GM23338 (cell line): ENCODE measurements around the gene TOR1AIP2. TPM values are rescaled to one million over a fixed set of nuclear protein-coding genes. Genes with fewer than 3 reads are reported as not detected.

ENCODE experiments used
- ATAC-seq: fragments of 200-7000 bp; cut with Tn5 transposase; 3 replicates; pipeline ENCODE4 v1.9.1; 2020
- DNase-seq: peaks from one replicate; pipeline ENCODE4 v3.0.0-alpha.2; 2015; ENCODE audit warnings: low spot score
- H2AFZ ChIP-seq: fragments of 200-600 bp; sonication (generic); 2 replicates; pipeline ENCODE4 v1.8.0; 2016; ENCODE audit warnings: antibody characterized with exemption, mild to moderate bottlenecking, moderate library complexity
- H3F3A ChIP-seq: fragments of 200-600 bp; sonication (generic); replicated peaks from 2 replicates; pipeline ENCODE4 v1.8.0; 2017; ENCODE audit warnings: antibody characterized with exemption, mixed run types, low read depth
- H3K27ac ChIP-seq: fragments of 200-600 bp; sonication (generic); 2 replicates; pipeline ENCODE4 v1.6.1; 2016; ENCODE audit warnings: low read depth
- H3K27me3 ChIP-seq: fragments of 200-600 bp; sonication (generic); 2 replicates; pipeline ENCODE4 v1.8.0; 2016; ENCODE audit warnings: mild to moderate bottlenecking, mixed run types, moderate library complexity; ENCODE audit not compliant: insufficient read depth
- H3K36me3 ChIP-seq: fragments of 200-600 bp; sonication (generic); 2 replicates; pipeline ENCODE4 v1.8.0; 2016; ENCODE audit warnings: mild to moderate bottlenecking; ENCODE audit not compliant: insufficient read depth
- H3K4me1 ChIP-seq: fragments of 200-600 bp; sonication (generic); 2 replicates; pipeline ENCODE4 v1.8.0; 2016; ENCODE audit warnings: mild to moderate bottlenecking, moderate library complexity; ENCODE audit not compliant: insufficient read depth
- H3K4me2 ChIP-seq: fragments of 200-600 bp; sonication (generic); 2 replicates; pipeline ENCODE4 v1.7.1; 2017; ENCODE audit warnings: mixed run types
- H3K4me3 ChIP-seq: fragments of 200-600 bp; sonication (generic); 2 replicates; pipeline ENCODE4 v1.6.1; 2016; ENCODE audit warnings: mixed run types
- H3K79me2 ChIP-seq: fragments of 200-600 bp; sonication (generic); replicated peaks from 2 replicates; pipeline ENCODE4 v1.8.0; 2017; ENCODE audit warnings: mild to moderate bottlenecking; ENCODE audit not compliant: insufficient read depth
- H3K9me2 ChIP-seq: fragments of 200-600 bp; sonication (generic); 2 replicates; pipeline ENCODE4 v1.8.0; 2017; ENCODE audit not compliant: insufficient read depth
- H4K20me1 ChIP-seq: fragments of 200-600 bp; sonication (generic); replicated peaks from 2 replicates; pipeline ENCODE4 v1.8.0; 2017; ENCODE audit warnings: mild to moderate bottlenecking; ENCODE audit not compliant: insufficient read depth
- H3K27ac Mint-ChIP-seq: 2 replicates; pipeline ENCODE4 v1.8.0; 2020; ENCODE audit warnings: inconsistent platforms, mild to moderate bottlenecking, moderate library complexity, mixed read lengths
- H3K27me3 Mint-ChIP-seq: 3 replicates; pipeline ENCODE4 v1.8.0; 2022; ENCODE audit warnings: low read depth, mild to moderate bottlenecking, moderate library complexity, mixed read lengths, inconsistent platforms; ENCODE audit not compliant: insufficient read depth, poor library complexity
- H3K36me3 Mint-ChIP-seq: 3 replicates; pipeline ENCODE4 v1.8.0; 2021; ENCODE audit warnings: low read depth, mild to moderate bottlenecking, inconsistent platforms, moderate library complexity, mixed read lengths
- H3K4me1 Mint-ChIP-seq: 3 replicates; pipeline ENCODE4 v1.8.0; 2020; ENCODE audit warnings: mild to moderate bottlenecking, inconsistent platforms, mixed read lengths
- H3K4me3 Mint-ChIP-seq: 3 replicates; pipeline ENCODE4 v1.8.0; 2021; ENCODE audit warnings: moderate library complexity, mild to moderate bottlenecking, inconsistent platforms, mixed read lengths
- H3K9me3 Mint-ChIP-seq: 3 replicates; pipeline ENCODE4 v1.8.0; 2020; ENCODE audit warnings: moderate library complexity, mild to moderate bottlenecking, inconsistent platforms, mixed read lengths
- CREB1 ChIP-seq: fragments of 250-450 bp; sonication (Bioruptor Pico); IDR thresholded peaks from 2 replicates; pipeline ENCODE4 v1.5.0; 2020; ENCODE audit warnings: low read depth, mild to moderate bottlenecking, moderate library complexity
- CTCF ChIP-seq, 2 experiments: fragments of 200-600 bp in 1 of 2; sonication (generic) in 1 of 2; conservative IDR thresholded peaks; 2 replicates each; pipeline versions ENCODE4 v1.5.1 to v1.6.1; 2016 to 2017; ENCODE audit warnings: antibody characterized with exemption in 2 of 2, low read depth in 2 of 2, mild to moderate bottlenecking in 2 of 2, moderate library complexity in 1 of 2
- ETS1 ChIP-seq: IDR thresholded peaks from 2 replicates; pipeline ENCODE4 v1.6.1; 2016; ENCODE audit warnings: antibody characterized with exemption
- EZH2 ChIP-seq: fragments of 200-600 bp; sonication (generic); IDR thresholded peaks from one replicate; pipeline ENCODE4 v1.8.0; 2017; ENCODE audit warnings: antibody characterized with exemption, mild to moderate bottlenecking, low read depth; ENCODE audit not compliant: unreplicated experiment
- EZH2phosphoT487 ChIP-seq: fragments of 200-600 bp; sonication (generic); IDR thresholded peaks from one replicate; pipeline ENCODE4 v1.8.1; 2018; ENCODE audit warnings: antibody characterized with exemption; ENCODE audit not compliant: unreplicated experiment
- NANOG ChIP-seq: IDR thresholded peaks from 2 replicates; pipeline ENCODE4 v1.6.1; 2016; ENCODE audit warnings: antibody characterized with exemption, borderline replicate concordance
- POLR2AphosphoS5 ChIP-seq: IDR thresholded peaks from 2 replicates; pipeline ENCODE4 v1.6.1; 2016; ENCODE audit warnings: antibody characterized with exemption, low read depth
- REST ChIP-seq: IDR thresholded peaks from one replicate; pipeline ENCODE4 v1.6.1; 2018; ENCODE audit warnings: antibody characterized with exemption; ENCODE audit not compliant: unreplicated experiment
- STAT1 ChIP-seq: IDR thresholded peaks from one replicate; pipeline ENCODE4 v1.6.1; 2016; ENCODE audit warnings: antibody characterized with exemption; ENCODE audit not compliant: unreplicated experiment
- ZNF462 ChIP-seq: fragments of 250-450 bp; sonication (Bioruptor Pico); IDR thresholded peaks from 2 replicates; pipeline ENCODE4 v1.5.0; 2020; ENCODE audit warnings: mild to moderate bottlenecking, moderate library complexity
- polyA plus RNA-seq: library from polyadenylated mRNA; unstranded; fragments of >200 nt; fragmentation: Nextera tagmentation; extraction: Ambion mirVana; gene quantifications from 2 replicates; pipeline ENCODE4 v1.2.1, GENCODE V29; 2016
- total RNA-seq: library from RNA; depleted of rRNA; stranded (reverse); fragments of >200 nt; shearing (Covaris generic); gene quantifications from 2 replicates; pipeline ENCODE4 v1.2.3, GENCODE V29; 2014

TOR1AIP2 gene
- total and polyA plus RNA-seq, 2 experiments from 2014 or later: 21.1 to 81.3 TPM

GRCh38 chr1:179871940-179872339 lies 5.7 kb downstream of the TOR1AIP2 start (continued):
- TF ChIP-seq REST (no peak), CREB1 (CRISPR knock-in tag) (no peak)

GRCh38 chr1:179870870-179871269 lies 6.7 kb downstream of the TOR1AIP2 start:
- peaks cover 25% of the 10 kb centered on the region; the same call in 1 of the 2 replicates for H4K20me1 ChIP-seq
- no peak for TF ChIP-seq EZH2phosphoT487
- no peak for TF ChIP-seq CREB1 (CRISPR knock-in tag)
- no peak for TF ChIP-seq EZH2
- TF ChIP-seq POLR2AphosphoS5: no peak
- TF ChIP-seq CTCF (conservative IDR thresholded peaks at IDR 0.05; ENCODE audit: low read depth in 2 of 2): no peak
- TF ChIP-seq STAT1: no peak
- TF ChIP-seq NANOG: no peak
- TF ChIP-seq ETS1: no peak
- TF ChIP-seq ZNF462: no peak

More at GRCh38 chr1:179870870-179871269, 6.7 kb downstream of the TOR1AIP2 start:
- Histone ChIP-seq H3K4me3 (no peak overlapping the region), H3K36me3 (peaks cover 6% of the 10 kb centered on the region), H2AFZ (no peak overlapping the region), H3K4me2 (no peak overlapping the region), H3K27me3 (no peaks in the 10 kb centered on the region), H3K27ac (no peak overlapping the region), H3F3A (0 out of 2 replicates have a peak, but pooled peaks cover 3% of the 10 kb centered on the region), H3K79me2 (peaks cover 86% of the 10 kb centered on the region), H3K4me1 (no peaks in the 10 kb centered on the region), H3K9me2 (no peaks in the 10 kb centered on the region)
- DNase-seq: no peak
- Mint-ChIP-seq H3K36me3 (peaks cover 27% of the 10 kb centered on the region), H3K9me3 (no peaks in the 10 kb centered on the region), H3K27ac (no peak overlapping the region), H3K27me3 (peaks cover 6% of the 10 kb centered on the region), H3K4me3 (no peak overlapping the region), H3K4me1 (peaks cover 6% of the 10 kb centered on the region; the same call in 2 of the 3 replicates)
- ATAC-seq: no peak
